Subcutaneous abdominal adipose tissue (tissue), 5 donors: ENCODE results near the gene STK32C.
A peak's percentile ranks its signal among the peaks of the same experiment; 100 is the strongest.
"Not testable (repeated sequence)": the region's sequence is repeated elsewhere in the genome, so short reads cannot be mapped to it uniquely, and the experiment has no call there.

Experiments used
- H3K27ac ChIP-seq: one replicate; pipeline ENCODE4 v1.7.0; 2013; ENCODE audit warnings: low read depth, mild to moderate bottlenecking, inconsistent platforms, low read length, moderate library complexity
- H3K27me3 ChIP-seq, 5 donors: one replicate each; pipeline ENCODE4 v1.7.0; 2013; ENCODE audit warnings: low read length in 5 of 5, inconsistent platforms in 1 of 5; ENCODE audit not compliant: control insufficient read depth in 5 of 5, insufficient read depth in 4 of 5
- H3K36me3 ChIP-seq, 5 donors: one replicate each; pipeline ENCODE4 v1.7.0; 2013; ENCODE audit warnings: low read length in 5 of 5; ENCODE audit not compliant: control insufficient read depth in 5 of 5, insufficient read depth in 5 of 5
- H3K4me1 ChIP-seq, 5 donors: one replicate each; pipeline ENCODE4 v1.7.0; 2013; ENCODE audit warnings: low read length in 5 of 5, mild to moderate bottlenecking in 3 of 5, moderate library complexity in 1 of 5; ENCODE audit not compliant: control insufficient read depth in 5 of 5, insufficient read depth in 5 of 5
- H3K4me3 ChIP-seq, 5 donors: one replicate each; pipeline ENCODE4 v1.7.0; 2013; ENCODE audit warnings: low read length in 5 of 5, low read depth in 1 of 5
- H3K9ac ChIP-seq, 5 donors: one replicate each; pipeline ENCODE4 v1.7.0; 2013; ENCODE audit warnings: low read length in 5 of 5, mild to moderate bottlenecking in 4 of 5, moderate library complexity in 3 of 5
- H3K9me3 ChIP-seq, 5 donors: one replicate each; pipeline ENCODE4 v1.7.0; 2013; ENCODE audit warnings: low read length in 5 of 5; ENCODE audit not compliant: control insufficient read depth in 5 of 5
- donor health status: healthy.
- donor health status: healthy.
- donor health status: healthy.
- donor health status: healthy.
- donor health status: healthy.

STK32C gene

GRCh38 chr10:132307823-132308586 is at the start of gene STK32C:
Gene STK32C (minus strand): TSS chr10:132307950. CDS start chr10:132307833, 117 bp downstream.
- Histone ChIP-seq H3K27me3 (no peaks in the 10 kb centered on the region), H3K9me3 (no peaks in the 10 kb centered on the region), H3K27ac (no peak within 1 kb of the TSS), H3K4me3 (peak within 1 kb of the TSS in 4 of 5 donors; percentile 73 to 85 (median 76)), H3K9ac (peak within 1 kb of the TSS in 3 of 5 donors; percentile 62 to 78 (median 66)), H3K36me3 (no peaks in the 10 kb centered on the region), H3K4me1 (peaks cover 0 to 33% (median 26%) of the 10 kb centered on the region in 5 donors)

- H3K36me3 ChIP-seq = peaks cover 0 to 32% (median 2%) of the 10 kb centered on the region in 5 donors
- H3K4me3 ChIP-seq = no peak overlapping the region
- H3K27me3 ChIP-seq = no peaks in the 10 kb centered on the region
- no peaks in the 10 kb centered on the region for H3K9me3 ChIP-seq
- no peak overlapping the region for H3K27ac ChIP-seq
- peaks cover 0 to 18% (median 15%) of the 10 kb centered on the region in 5 donors for H3K4me1 ChIP-seq
- no peak overlapping the region for H3K9ac ChIP-seq
Measured at GRCh38 chr10:132356621-132357195, 49.0 kb upstream of the STK32C start.

GRCh38 chr10:132355754-132356153 is 48.0 kb upstream of the STK32C start:
- H3K4me3 ChIP-seq = no peak overlapping the region
- H3K27ac ChIP-seq = no peak overlapping the region
- no peak overlapping the region for H3K9ac ChIP-seq
- no peaks in the 10 kb centered on the region for H3K9me3 ChIP-seq
- no peaks in the 10 kb centered on the region for H3K27me3 ChIP-seq
- peaks cover 0 to 19% (median 15%) of the 10 kb centered on the region in 5 donors for H3K4me1 ChIP-seq
- H3K36me3 ChIP-seq = peaks cover 0 to 34% (median 7%) of the 10 kb centered on the region in 5 donors

DNA sequence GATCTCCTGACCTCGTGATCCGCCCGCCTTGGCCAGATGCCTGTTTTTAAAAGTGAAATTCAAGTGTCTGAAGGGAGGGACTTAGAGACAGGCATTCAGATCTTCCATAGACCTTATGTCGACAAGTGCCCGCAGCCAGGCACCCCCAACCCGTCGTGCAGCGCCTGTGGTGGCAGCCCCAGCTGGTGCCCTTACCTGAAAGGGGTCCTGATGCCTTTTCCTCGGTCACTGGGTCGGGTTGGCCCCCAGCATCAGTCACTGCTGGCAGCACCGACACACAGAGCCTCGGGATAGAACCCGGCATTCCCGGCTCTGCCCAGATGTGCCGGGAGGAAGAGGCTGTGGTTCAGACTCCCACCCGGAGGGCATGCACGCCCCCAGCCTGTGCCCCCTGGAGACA is 47.5 kb upstream of the STK32C start:
- Histone ChIP-seq H3K4me3 (no peak overlapping the region), H3K9me3 (no peaks in the 10 kb centered on the region), H3K27ac (no peak overlapping the region), H3K4me1 (peaks cover 0 to 23% (median 15%) of the 10 kb centered on the region in 5 donors), H3K9ac (no peak overlapping the region), H3K27me3 (no peaks in the 10 kb centered on the region), H3K36me3 (peaks cover 0 to 34% (median 7%) of the 10 kb centered on the region in 5 donors)

DNA sequence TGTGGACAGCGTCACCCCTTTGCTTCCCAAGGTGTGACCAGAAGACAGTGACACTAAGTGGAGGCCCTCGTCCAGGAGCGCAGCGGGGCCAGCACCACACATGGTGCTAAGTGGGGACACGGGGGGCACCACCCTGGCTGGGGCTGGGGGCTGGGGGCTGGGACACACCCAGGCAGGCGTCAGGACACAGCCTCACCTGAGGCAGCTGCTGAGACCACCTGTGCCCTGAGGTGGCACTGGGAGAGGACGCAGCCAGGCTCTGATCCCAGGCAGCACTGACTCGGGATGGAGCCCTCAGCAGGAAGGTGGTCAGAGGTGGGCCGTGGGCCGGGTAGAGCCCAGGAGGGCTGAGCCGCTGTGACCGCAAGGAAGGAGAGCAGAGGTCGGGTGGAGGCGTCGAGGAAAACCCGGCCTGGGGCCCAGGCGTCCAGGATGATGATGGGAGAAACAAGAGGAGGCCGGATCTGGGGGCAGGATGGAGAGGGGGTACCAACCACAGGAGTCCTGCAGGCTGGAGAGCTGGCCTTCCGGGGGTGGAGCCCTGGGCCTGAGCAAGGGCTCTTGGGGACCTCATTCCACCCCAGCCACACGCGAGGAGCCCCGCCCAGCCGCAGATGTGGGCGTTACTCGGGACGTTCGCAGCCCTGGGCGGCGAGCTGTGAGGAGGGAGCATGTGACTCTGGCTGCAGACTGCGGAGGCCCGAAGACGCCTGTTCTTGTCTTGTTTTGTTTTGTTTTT is 46.8 kb upstream of the STK32C start:
- H3K9me3 ChIP-seq = no peaks in the 10 kb centered on the region
- H3K27me3 ChIP-seq = no peaks in the 10 kb centered on the region
- peaks cover 0 to 38% (median 7%) of the 10 kb centered on the region in 5 donors for H3K36me3 ChIP-seq
- peaks cover 0 to 24% (median 15%) of the 10 kb centered on the region in 5 donors for H3K4me1 ChIP-seq
- H3K27ac ChIP-seq = no peak overlapping the region
- H3K9ac ChIP-seq = no peak overlapping the region
- H3K4me3 ChIP-seq = no peak overlapping the region

- Histone ChIP-seq H3K4me1 (peaks cover 0 to 24% (median 15%) of the 10 kb centered on the region in 5 donors), H3K9ac (no peak overlapping the region), H3K36me3 (peaks cover 0 to 46% (median 12%) of the 10 kb centered on the region in 5 donors), H3K27me3 (no peaks in the 10 kb centered on the region), H3K4me3 (no peak overlapping the region), H3K27ac (no peak overlapping the region), H3K9me3 (no peaks in the 10 kb centered on the region)
Measured at GRCh38 chr10:132353456-132354355, 46.0 kb upstream of the STK32C start.

- H3K9ac ChIP-seq, H3K9me3 ChIP-seq, H3K27me3 ChIP-seq, H3K4me3 ChIP-seq, H3K27ac ChIP-seq: not testable (repeated sequence)
- Histone ChIP-seq H3K36me3 (peaks cover 0 to 56% (median 19%) of the 10 kb centered on the region in 5 donors), H3K4me1 (peaks cover 0 to 21% (median 10%) of the 10 kb centered on the region in 5 donors)
Measured at GRCh38 chr10:132352462-132353308, 44.9 kb upstream of the STK32C start.

GRCh38 chr10:132351611-132352010 is 43.9 kb upstream of the STK32C start:
- peaks cover 0 to 62% (median 20%) of the 10 kb centered on the region in 5 donors for H3K36me3 ChIP-seq
- no peak overlapping the region for H3K9ac ChIP-seq
- H3K4me3 ChIP-seq = no peak overlapping the region
- H3K4me1 ChIP-seq = peaks cover 0 to 10% (median 0%) of the 10 kb centered on the region in 5 donors
- no peak overlapping the region for H3K27ac ChIP-seq
- H3K27me3 ChIP-seq = no peaks in the 10 kb centered on the region
- no peaks in the 10 kb centered on the region for H3K9me3 ChIP-seq

DNA sequence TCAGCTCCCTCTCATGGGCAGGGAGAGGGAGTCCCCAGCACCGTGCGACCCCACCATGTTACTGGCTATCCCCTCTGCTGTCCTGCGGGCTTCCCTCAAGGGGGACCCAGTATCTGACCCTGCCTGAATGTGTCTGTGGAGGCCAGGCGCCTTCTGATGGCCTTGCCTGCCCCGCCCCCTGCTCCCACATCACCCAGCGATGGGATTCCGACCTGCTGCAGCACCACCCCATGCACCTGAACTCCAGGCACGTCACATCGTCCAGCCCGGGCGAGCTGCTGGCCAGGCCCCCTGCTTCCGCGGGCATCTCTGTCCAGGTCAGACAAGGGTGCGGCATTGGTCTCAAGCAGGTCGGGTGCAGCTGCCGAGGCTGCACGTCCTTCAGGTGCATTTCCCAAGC is 43.2 kb upstream of the STK32C start:
- H3K27ac ChIP-seq = no peak overlapping the region
- no peaks in the 10 kb centered on the region for H3K27me3 ChIP-seq
- H3K9me3 ChIP-seq = no peaks in the 10 kb centered on the region
- H3K4me1 ChIP-seq = peaks cover 0 to 10% (median 0%) of the 10 kb centered on the region in 5 donors
- H3K36me3 ChIP-seq = peaks cover 0 to 61% (median 20%) of the 10 kb centered on the region in 5 donors
- no peak overlapping the region for H3K9ac ChIP-seq
- H3K4me3 ChIP-seq = no peak overlapping the region
